ENCODE results near the gene TMEM95.
A peak's percentile ranks its signal among the peaks of the same experiment; 100 is the strongest.

Gene TMEM95, protein sequence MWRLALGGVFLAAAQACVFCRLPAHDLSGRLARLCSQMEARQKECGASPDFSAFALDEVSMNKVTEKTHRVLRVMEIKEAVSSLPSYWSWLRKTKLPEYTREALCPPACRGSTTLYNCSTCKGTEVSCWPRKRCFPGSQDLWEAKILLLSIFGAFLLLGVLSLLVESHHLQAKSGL

DNA sequence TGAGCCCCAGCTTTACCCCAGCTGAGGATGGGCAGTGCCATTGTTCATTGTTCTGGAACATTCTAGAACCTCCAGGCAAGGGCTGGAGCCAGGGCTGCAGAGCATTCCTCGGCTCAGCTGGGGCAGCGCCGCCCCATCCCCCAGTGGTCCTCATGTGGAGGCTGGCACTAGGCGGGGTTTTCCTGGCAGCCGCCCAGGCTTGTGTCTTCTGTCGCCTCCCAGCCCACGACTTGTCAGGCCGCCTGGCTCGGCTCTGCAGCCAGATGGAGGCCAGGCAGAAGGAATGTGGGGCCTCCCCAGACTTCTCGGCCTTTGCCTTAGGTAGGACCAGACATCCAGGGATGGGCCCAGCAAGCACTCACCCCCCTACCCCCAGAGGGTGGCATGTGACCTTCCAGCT is at the start of gene TMEM95:
Gene TMEM95 (plus strand): TSS at position 104 of the 400 bp plus-strand sequence. CDS start 49 bp downstream, at position 153.
- no peak for DNase-seq

DNA sequence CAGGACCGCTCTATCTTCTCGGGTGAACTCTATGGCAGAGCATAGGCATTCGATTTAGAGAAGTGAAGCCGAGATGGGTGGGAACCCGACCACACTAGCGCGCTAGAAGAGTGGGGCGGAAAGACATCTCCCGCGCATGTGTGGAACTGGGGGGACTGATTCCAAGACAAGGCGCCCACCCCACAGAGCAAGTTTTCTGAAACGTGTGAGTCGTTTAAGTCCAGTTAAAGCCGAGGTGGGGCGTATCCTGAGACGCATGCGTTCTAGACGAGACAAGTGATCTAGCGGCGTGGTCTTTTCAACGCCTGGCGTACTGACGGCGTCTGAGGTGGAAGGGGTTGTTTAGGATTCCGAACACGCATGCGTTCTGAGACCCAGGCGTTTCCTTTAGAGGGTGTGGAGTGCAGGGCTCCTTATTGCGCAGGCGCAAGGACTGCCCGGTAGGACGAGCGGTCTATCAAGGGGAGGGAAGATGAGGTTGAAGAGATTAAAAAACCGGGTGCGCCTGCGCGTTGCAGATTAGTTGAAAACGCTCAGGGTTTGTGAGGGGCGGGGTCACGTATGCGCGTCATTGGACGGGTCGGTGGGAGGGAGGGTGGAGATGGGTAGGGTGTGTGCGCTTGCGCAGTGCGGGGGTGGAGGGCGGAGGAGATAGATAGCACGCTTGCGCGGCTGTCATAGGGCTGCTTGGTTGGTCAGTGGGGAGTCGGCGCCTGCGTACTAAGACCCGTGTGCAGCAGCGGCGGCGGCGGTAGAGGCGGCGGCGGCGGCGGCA is 47.9 kb upstream of the TMEM95 start, which contains the start of gene EIF5A:
Gene EIF5A (plus strand): TSS at position 718 of the 775 bp plus-strand sequence. CDS start 2,008 bp downstream, outside the sequence.
- DNase-seq, result peak; percentile 95

DNA sequence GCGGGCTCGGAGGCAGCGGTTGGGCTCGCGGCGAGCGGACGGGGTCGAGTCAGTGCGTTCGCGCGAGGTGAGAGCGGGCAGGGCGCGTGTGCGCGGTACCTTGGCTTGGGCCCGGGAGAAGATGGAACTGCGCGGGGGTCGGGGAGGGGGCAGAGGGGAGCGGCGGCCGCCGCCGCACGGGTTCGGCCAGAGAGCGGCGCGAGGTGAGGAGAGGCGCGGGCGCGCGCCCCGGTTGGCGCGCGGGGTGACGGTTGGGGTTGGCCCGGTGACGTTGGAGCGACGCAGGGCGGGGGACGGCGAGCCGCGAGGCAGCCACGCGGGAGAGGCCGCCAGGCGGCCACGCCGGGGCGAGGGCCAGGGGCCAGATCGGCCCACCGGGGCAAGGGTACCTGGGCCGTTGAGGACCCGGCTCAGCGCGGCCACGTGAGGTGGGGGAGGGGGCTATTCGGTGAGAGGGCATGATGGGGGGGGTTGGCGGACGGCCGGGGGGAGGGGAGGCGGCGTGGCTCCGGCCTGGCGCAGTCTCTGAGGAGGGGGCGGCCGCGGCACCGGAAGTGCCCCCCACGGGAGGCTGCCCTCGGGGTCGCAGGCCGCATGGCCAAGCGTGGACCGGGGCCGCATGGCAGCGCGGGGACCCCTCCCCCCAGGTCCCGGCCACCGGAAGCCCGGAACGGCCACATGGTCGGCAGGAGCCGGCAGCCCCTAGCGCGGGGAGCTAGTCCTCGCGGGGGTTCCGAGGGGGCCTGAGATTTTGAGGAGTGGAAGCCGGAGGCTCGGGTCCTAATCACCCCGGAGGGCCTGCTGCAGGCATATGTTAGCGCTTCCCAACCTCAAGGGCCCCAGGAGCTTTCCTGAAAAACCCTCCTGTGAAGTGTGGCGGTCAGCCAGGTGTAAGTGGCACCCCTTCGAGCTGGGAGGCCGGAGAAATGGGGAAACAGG is 47.0 kb upstream of the TMEM95 start:
- DNase-seq, result no peak

DNA sequence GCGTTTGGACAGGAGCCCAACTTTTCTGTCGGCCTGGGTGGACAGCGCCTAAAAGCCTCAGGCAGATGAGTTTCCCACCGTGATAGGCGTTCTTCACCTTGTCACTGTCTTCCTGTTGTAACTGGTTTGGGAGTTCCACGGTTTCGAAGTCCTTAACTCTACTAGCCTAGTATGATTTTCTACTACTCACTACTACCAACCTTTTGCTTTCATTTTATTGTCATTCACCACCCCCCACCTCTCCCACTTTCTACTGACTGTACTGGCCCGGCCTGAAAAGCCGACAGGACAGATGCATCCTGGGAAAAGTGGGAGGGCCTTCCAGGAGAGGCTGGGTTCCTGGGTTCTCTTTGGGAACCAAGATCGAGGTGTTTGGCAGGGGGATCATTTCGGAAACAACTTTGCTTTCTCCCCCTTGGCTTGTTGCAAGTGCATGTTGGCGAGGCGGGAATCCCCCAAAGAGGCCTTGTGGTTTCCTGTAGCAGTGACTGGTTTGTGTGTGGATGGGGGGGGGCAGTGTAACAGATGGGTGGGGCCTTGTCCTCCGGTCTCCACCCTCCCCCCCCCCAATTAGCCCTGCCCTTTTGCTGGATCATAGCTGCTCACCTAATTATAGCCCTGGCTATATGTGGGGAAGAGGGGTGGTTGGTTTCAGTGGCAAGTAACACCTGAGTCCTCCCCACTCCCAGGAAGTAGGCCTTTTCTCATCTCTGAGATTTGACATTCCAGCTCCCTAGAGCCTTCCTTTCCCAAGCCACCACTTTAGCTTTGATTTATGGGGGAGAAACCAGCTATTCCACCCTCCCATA is 46.1 kb upstream of the TMEM95 start:
- peak; percentile 10 for DNase-seq

DNA sequence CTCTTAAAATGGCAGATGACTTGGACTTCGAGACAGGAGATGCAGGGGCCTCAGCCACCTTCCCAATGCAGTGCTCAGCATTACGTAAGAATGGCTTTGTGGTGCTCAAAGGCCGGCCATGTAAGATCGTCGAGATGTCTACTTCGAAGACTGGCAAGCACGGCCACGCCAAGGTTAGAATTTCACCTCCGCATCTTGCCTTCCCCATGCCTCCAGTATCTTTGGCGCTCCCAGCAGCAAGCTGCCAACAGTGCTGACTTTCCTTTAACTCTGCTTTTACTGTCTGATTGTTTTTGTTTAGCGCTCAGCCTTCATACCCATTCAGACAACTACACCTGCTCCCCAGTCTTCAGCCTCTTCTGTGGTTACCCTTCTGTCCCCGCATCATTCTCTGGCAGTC is 45.3 kb upstream of the TMEM95 start:
- DNase-seq, result no peak

DNA sequence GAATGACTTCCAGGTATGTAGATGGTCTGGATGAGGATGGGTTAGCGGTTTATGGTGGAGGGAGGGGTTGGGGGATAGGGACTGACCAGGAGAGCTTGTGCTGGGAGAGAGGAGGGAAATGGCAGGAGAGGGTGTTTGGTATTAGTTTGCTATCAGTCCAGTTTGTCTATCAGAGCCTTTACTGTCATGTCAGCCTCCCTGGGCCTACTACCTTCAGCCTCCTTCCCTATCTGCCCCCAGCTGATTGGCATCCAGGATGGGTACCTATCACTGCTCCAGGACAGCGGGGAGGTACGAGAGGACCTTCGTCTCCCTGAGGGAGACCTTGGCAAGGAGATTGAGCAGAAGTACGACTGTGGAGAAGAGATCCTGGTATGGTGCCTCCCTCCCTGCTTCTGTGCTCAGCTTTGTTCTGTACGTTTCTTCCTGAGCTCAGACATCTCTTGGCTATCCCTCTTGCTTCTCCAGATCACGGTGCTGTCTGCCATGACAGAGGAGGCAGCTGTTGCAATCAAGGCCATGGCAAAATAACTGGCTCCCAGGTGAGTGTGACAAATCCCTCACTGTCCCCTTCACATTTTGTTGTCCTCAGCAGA is 43.7 kb upstream of the TMEM95 start:
- DNase-seq, result no peak

DNA sequence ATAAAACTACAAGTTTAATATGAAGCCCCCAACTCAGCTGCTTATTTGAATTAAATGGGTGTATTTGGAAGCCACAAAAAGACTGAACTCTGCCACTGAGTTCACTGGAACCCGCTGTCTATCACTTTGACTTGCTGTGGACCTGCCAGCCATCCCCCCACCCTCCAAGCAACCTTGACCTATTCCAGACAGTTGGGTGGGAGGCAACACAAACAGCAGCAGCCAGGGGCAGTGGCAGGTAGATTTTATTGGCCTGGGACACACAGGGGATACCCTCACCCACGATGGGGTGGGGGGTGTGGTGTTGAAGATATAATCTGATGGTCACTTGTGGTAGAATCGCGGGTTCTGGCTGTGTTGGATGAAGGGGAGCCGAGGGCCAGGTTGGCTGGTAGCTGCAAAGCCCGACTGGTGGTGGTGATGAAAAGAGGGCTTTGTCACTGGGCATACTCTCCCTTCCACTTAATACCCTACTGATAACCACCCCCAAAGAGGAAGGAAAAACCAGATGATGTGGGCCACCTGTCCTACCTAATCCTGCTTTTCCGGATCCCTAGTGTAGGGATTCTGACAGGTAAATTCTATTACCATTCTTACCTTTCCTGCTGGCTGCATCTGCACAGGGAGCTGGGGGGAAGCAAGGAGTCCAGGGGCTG is 42.4 kb upstream of the TMEM95 start:
- DNase-seq, result no peak

DNA sequence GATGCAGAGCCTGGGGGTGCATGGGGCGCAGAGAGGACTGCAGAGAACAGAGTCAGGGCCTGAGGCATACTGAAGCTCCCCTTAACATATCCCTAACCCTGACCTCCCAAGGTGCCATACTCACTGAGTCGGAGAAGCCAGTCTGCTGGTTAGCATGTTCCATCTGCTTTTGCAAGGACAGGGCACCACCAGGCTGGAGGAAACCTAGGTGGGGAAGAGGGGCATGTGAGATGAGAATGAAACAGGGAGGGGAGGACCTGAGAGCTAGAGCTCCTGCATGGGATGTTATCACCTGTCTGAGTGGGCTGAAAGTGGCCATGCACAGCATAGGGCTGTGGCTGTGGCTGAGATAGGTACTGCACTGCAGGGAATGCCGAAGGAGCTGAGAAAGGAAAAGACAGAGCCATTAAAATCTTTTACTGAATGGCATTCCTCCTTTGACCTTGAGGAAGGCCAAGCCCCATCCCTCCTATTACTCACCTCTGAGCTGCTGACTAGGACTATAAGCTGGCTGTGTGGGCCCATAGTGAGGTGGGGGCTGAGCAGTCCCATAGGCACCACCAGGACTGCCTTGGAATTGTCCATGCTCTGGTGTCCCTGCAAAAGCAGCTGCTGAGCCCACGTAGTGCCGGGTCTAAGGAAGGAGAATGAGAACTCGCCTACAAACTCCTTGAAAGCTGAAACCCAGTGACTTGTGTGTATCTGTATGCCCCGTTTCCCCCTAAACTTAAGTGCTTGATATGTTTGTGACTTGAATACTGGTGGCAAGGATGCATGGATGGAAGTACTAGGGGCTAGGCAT is 41.7 kb upstream of the TMEM95 start:
- no peak for DNase-seq

DNA sequence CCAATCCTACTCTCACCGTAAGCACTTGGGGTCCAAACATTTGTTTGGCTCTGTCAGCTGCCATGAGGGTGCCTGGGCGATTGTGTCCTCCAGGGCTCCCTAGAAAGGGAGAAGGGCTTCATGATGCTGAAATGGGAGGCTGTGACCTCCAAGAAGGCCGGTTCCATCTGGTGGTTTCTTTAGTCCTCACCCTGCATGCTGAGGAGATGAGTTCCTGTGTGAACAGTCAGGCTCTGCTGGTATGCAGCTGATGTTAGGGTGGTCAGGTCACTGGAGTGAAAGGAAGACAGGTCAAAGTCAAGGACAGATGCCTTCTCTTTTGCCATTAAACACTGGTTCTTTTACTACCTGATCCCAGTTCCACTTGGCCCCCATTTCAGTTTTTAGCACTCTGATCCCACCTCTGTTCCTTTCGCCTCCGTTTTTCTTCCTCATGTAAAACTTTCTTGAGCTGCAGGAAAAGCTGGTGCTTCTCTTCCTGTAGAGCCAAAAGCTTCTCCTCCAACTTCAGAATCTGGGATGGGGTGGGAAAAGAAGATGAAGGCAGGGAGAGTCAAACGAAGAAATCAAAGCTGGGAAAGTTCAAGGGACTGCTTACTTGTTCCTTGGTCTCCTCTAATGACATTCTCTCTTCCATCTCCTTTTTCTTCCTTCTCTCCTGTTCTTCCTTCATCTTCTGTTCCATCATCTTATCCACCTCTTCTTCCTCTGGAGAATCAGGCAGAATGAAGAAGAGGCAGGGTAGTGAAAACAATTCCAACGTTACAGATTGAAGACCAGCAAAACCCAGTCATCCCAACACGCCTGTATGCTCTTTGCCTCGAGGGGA is 40.9 kb upstream of the TMEM95 start:
- DNase-seq, result no peak

DNA sequence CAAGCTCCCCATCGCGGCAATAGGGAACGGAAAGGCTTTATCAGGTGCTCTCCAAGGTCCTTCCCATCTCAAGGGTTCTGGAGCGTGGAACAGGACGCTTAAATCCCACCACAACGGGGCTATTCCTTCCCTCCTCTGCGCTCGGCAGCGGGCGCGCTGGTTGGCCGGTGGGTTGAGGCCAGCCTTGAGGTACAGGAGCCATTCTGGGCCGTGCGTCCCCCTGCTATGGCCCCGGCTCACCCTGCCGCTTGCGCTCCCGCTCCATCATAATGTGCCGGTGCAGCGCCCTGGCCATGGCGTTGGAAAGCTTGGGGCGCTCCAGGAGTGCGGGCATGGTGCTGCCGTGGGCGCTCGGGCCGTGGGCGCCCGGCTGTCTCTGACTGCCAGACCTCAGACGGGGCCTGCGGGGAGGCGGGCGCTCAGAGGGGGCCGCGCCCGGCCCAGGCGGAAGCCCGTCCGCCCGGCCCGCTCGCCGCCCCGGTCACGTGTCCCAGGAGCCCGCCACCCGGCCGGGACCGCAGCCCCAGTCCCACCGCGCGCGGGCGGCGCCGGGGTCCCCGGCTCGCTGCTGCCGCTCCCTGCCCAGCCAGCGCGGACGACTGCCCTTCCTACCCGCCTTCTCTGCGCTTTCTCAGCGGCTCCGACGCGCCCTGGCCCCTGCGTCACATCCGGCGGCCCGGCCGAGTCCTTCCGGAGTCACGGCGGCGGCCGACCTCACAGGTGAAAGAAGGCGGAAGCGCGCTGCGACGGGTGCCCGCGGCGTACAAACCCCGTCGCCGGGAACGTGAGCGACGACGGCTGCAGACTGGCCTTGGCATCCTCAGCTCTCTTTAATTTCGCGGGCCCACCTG is 40.0 kb upstream of the TMEM95 start, which contains the start of gene GPS2:
Gene GPS2 (minus strand): TSS at position 642 of the 851 bp plus-strand sequence. CDS start 308 bp downstream, at position 334.
- DNase-seq, result peak; percentile 35

DNA sequence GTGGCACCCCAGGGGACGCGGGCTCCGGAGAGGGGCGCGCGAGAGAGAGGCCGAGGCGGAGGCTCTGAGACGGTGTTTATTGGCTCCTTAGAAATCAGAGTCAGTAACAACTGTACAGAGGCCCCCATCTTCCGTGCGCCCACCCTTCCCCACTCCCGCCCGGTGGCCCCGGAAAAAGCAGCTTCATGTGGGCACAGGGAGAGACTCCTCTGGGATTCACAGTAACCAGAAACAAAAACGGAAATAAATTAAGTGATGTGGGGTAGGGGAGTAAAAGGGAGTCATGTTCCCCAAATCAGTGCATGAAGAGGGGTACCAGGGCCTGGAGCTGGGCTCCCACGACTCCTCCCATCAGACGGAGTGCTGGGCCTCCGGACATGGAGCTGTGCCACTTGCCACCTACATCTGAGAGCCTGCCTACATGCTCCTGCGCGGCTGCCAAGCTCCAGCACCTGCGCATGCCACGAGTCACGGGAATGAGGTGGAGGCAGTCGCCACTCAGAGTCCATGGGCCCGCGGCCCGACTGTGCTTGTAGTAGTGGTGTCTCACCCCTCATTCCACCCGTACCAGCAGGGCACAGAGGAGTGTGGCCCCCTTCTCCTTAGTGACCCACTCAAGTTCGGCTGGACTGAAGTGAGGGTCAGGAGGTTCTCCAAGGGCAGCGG is 39.3 kb upstream of the TMEM95 start:
- no peak for DNase-seq

DNA sequence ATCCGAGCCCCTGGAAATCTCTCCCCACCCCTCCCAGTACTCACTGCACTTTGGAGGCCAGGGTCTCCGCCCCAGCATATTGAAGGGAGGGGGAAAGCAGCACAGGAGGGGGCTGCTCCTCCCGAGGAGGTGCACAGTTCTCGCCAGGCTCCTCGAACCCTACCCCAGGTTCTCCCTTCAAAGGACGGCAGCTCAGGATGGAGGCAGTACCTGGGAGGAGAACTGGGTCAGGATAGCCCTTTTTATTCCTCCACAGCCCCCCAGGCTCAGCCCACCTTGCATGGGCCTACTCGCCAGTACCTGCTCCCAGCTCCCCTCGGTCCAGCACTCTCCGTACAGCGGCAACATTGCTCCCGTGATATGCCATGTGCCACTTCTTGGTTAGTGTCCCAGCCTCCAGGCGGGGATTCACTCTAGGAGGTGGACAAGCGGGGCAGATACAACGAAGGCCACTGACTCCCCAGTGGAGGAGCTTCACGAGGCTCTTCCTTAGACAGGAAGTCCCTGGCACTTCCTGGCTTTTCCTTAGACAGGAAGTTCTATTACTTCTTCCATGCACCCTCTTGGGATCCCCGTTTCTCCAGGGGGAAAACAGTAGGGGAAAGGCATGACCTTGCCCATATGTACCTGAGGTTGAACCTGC is 37.7 kb upstream of the TMEM95 start:
- DNase-seq, result no peak

DNA sequence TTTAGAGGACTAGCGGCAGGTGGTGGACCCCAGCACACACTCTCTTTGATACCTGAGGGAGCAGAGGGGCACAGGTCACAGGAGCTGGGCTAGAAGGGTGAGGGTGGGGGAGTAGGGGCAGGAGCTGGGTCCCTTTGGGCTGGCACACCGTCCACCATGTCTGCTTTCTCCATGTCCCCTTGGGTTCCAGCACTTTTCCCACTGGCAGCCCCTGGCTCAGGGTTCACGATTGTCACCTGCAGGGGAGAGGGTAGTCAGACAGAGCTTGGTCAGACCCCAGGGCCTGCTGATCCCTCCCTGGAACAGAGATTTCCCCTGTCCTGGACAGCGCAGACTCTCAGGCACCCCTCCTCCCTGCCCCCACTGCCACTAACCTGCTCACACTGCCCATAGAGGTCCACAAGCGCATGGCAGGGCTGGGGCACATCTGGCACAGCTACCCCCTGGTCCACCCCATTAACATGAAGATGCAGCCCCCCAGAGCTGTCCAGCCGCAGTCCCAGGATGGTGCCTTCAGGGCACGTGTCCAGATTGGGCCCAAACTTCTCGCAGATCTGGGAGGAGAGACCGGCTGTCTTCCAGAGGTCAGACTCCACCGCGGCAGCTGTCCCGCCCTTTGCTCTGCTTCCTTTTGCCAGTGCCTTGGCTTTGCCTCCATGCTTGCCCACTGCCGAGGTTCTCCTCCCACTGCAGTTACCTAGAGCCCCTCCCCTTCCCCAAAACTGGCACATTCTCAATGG is 36.7 kb upstream of the TMEM95 start:
- no peak for DNase-seq

DNA sequence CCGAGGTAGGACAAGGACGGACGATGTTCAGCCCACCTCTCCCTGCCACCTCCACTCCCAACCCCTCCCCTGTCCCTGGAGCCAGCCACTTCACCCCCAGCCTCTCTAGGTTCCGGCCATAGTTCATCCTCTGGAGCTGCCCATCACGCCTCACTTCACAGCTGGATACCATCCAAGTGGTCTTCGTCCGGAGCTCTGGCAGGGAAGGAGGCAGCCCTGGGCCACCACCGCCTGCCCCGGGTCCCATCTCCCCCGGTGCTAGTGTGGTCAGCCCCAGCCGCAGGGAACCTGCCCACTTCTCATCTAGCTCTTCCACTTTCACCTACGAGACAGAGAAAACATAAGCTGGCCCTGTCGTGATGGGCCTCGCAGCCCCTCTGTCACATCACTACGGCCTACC is 33.5 kb upstream of the TMEM95 start:
- no peak for DNase-seq

DNA sequence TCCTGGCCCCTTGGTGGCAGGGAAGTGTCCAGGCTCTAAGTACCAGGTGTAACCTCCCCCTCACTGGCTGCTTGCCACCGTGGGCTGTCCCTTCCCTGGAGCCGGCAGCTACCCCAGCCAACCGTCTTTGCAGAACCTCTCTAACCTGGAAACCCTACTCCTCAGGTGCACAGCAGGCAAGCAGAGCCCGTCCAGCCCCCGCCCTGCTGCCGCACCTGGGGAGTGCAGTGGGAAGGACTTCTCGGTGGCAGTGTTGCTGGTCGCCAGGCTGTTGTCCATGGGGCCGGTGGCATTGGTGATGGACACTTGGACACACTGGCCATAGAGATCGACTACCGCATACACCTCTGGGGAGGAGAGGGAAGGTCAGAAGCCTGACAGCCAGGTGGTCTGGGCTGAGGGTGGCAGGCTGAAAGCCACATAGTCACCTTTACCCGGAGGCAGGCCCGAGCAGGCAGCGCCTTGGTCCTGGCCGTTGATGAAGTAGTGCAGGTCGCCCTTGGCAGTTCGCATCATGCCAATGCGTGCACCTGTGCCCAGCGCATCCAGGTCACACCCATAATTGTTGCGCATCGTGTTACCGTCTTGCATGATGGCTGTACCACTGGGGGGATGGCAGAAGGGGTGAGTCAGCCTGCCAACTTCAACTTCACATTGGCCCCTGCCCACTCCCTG is 32.3 kb upstream of the TMEM95 start:
- DNase-seq, result no peak

Data from DMS153 (cell line).